ENCODE measurements around the gene RMND5B. TPM values are rescaled to one million over a fixed set of nuclear protein-coding genes. Genes with fewer than 3 reads are reported as not detected.

RMND5B gene
- total RNA-seq, 4 donors from 2014 or later: 32.9 to 49.3 (median 48.2) TPM

DNA sequence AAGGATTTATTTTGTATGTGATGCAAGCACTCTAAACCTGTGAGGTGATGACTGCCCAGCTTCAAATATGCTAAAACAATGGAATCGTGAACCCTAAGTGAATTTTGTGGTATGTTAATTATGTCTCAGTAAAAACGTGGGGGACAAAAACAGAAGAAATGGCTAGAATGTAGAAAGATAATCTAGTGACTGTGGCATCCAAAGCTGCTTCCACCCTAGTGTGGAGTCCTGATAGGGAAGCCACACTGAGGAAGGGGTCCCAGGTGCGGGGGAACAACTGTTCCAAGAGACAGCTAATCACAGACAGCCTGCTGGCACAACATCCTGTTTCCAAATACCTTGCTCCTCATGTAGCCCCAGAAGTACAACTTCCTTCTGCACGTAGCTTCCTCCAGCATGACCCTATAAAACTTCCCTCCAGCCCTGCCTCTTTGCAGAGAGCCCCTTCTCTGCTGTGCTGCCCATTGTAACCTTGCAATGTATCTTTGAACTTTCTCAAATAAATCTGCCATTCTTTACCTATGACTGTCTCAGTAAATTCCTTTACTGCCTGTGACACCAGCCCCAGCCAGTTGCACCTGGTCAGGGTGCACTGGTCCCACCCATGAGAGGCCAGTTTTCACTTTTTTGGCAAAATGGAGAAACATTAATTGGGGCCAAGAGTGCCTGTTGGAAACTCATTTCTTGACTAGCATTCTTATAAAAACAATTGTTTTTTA, 51.5 kb downstream of the RMND5B start:
- Histone ChIP-seq H3K27me3 (no peaks in the 10 kb centered on the region), H3K4me1 (no peaks in the 10 kb centered on the region), H3K4me3 (replicated peaks in 1 of 3) (no peak overlapping the region), H3K9me3 (no peaks in the 10 kb centered on the region), H3K27ac (no peak overlapping the region), H3K36me3 (no peaks in the 10 kb centered on the region)
- intact Hi-C loops (cut with DNase I): no loop called here
- TF ChIP-seq POLR2A (IDR thresholded peaks at IDR 0.05): no peak
- TF ChIP-seq, protein P1, sequence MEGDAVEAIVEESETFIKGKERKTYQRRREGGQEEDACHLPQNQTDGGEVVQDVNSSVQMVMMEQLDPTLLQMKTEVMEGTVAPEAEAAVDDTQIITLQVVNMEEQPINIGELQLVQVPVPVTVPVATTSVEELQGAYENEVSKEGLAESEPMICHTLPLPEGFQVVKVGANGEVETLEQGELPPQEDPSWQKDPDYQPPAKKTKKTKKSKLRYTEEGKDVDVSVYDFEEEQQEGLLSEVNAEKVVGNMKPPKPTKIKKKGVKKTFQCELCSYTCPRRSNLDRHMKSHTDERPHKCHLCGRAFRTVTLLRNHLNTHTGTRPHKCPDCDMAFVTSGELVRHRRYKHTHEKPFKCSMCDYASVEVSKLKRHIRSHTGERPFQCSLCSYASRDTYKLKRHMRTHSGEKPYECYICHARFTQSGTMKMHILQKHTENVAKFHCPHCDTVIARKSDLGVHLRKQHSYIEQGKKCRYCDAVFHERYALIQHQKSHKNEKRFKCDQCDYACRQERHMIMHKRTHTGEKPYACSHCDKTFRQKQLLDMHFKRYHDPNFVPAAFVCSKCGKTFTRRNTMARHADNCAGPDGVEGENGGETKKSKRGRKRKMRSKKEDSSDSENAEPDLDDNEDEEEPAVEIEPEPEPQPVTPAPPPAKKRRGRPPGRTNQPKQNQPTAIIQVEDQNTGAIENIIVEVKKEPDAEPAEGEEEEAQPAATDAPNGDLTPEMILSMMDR (IDR thresholded peaks at IDR 0.05): no peak
- DNase-seq: no peak
- WGBS, 2 donors: 37 to 54% methylated on average over 4 of the region's 4 CpGs

DNA sequence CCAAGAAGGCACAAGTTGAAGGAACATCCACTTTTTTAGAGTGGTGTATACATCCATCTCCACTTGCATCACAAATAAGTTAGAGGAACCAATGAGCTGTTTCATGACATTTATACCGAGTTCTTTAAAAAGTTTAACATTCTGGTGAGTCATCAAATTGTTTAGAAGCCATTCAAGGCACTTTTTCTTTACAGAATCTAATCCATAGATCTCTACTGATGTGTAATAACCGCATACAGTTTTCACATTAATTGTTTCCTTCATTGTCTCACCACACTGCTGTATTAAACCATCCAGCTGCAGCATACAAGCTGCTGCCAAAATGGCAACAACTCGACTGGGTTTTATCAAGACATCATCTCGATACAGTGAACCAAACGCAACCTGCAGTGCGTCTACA, 55.6 kb downstream of the RMND5B start:
- intact Hi-C loops (cut with DNase I): no loop called here

DNA sequence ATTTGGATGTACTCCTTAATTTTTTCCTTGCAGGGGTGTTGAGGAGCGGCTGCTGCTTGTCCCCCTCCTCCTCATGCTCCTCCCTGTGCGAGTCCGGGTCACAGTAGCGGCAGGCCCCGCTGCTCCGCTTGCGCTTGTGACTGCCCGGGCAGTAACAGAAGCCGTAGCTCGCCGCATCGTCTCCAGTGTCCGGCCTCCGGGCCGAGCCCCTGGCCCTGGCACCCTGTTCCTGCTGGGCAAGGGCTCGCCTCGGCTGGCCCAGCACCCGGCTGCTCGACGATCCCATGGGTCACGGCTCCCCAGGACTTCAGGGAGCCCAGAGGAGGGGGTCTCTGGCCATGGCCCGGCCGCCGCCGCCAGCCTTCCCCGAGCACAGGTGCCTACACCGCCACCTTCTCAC, 56.2 kb downstream of the RMND5B start, which contains the start of gene GMCL2:
GMCL2 (minus strand) TSS at position 358 of the 400 bp plus-strand sequence; CDS start at position 286, 72 bp downstream.
- 66 to 92% methylated on average over 25 to 27 of the region's 27 CpGs for WGBS, 2 donors
- Histone ChIP-seq H3K9me3 (no peaks in the 10 kb centered on the region), H3K36me3 (no peaks in the 10 kb centered on the region), H3K4me3 (replicated peaks in 1 of 3) (no peak within 1 kb of the TSS), H3K27me3 (no peaks in the 10 kb centered on the region), H3K4me1 (no peaks in the 10 kb centered on the region), H3K27ac (no peak within 1 kb of the TSS)
- intact Hi-C loops (cut with DNase I): no loop called here
- no peak for DNase-seq
- TF ChIP-seq, protein P1 (IDR thresholded peaks at IDR 0.05): no peak
- no peak for TF ChIP-seq POLR2A (IDR thresholded peaks at IDR 0.05)

More for the DNA sequence above, 55.6 kb downstream of the RMND5B start:
- no peak for DNase-seq
- no peaks in the 10 kb centered on the region for H3K36me3 ChIP-seq
- no peak overlapping the region for H3K27ac ChIP-seq
- 73 to 81% methylated on average over 6 of the region's 6 CpGs for WGBS, 2 donors
- no peaks in the 10 kb centered on the region for H3K4me1 ChIP-seq
- H3K9me3 ChIP-seq: no peaks in the 10 kb centered on the region
- TF ChIP-seq, protein P1 (IDR thresholded peaks at IDR 0.05): no peak
- no peak for TF ChIP-seq POLR2A (IDR thresholded peaks at IDR 0.05)
- no peak overlapping the region for H3K4me3 ChIP-seq (replicated peaks in 1 of 3)
- H3K27me3 ChIP-seq: no peaks in the 10 kb centered on the region

DNA sequence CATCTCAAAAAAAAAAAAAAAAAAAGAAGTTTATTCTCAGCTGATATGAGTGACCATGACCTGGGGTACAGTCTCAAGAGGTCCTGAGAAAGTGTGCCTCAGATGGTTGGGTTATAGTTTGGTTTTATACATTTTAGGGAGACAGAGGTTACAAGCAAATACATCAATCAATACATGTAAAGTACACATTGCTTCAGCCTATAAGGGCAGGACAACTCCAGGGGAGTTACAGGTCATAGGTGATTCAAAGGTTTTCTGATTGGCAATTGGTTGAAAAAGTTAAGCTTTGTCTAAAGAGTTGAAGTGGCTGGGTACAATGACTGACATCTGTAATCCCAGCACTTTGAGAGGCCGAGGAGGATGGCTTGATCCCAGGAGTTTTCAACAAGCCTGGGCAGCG, 58.6 kb downstream of the RMND5B start:
- no peak overlapping the region for H3K4me3 ChIP-seq (replicated peaks in 1 of 3)
- no peaks in the 10 kb centered on the region for H3K9me3 ChIP-seq
- no peaks in the 10 kb centered on the region for H3K4me1 ChIP-seq
- WGBS, 2 donors: 43 to 44% methylated on average over 2 of the region's 2 CpGs
- DNase-seq: no peak
- intact Hi-C loops (cut with DNase I): no loop called here
- H3K27ac ChIP-seq: no peak overlapping the region
- H3K36me3 ChIP-seq: no peaks in the 10 kb centered on the region
- TF ChIP-seq, protein P1 (IDR thresholded peaks at IDR 0.05): no peak
- no peak for TF ChIP-seq POLR2A (IDR thresholded peaks at IDR 0.05)
- H3K27me3 ChIP-seq: no peaks in the 10 kb centered on the region

DNA sequence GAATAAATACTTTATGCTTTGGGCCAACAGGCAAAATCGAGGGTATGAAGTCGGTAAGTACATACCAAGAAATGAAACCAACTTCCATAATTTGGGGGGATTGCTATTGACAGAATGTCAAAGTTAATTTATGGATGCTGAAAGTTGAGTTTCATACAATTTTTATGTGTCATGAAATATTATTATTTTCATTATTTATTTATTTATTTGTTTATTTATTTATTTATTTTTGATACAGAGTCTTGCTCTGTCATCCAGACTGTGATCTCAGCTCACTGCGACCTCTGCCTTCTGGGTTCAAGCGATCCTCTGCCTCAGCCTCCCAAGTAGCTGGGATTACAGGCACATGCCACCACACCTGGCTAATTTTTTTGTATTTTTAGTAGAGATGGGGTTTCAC, 60.8 kb downstream of the RMND5B start:
- WGBS, 2 donors: 82 to 86% methylated on average over 4 of the region's 4 CpGs
- H3K4me1 ChIP-seq: no peaks in the 10 kb centered on the region
- H3K36me3 ChIP-seq: no peaks in the 10 kb centered on the region
- no peaks in the 10 kb centered on the region for H3K27me3 ChIP-seq
- no peak overlapping the region for H3K4me3 ChIP-seq (replicated peaks in 1 of 3)
- TF ChIP-seq, protein P1 (IDR thresholded peaks at IDR 0.05): no peak
- TF ChIP-seq POLR2A (IDR thresholded peaks at IDR 0.05): no peak
- intact Hi-C loops (cut with DNase I): no loop called here
- H3K9me3 ChIP-seq: no peaks in the 10 kb centered on the region
- H3K27ac ChIP-seq: no peak overlapping the region
- no peak for DNase-seq
